Measurements from ENCODE around the gene EPN2.

DNA sequence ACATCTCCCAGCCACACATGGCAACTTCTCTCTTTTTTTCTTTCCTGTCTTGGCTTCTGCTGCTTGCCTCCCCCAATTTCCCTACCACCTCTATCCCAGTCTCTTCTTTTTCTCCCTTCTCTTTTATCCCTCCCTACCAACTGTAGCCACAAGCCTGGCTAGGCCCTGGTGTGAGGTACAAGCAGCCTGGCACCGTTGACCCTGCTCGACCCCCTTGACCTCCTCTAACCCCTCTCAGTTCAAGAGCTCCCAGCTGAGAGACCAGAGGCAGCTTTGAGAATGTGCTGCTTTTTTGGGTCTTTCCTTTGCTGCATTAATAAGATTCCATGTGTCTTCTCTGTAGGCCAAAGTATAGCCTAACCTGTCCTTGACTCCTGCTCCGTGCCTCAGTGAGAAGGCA, 93.1 kb downstream of the EPN2 start:
- TF ChIP-seq, protein P1, sequence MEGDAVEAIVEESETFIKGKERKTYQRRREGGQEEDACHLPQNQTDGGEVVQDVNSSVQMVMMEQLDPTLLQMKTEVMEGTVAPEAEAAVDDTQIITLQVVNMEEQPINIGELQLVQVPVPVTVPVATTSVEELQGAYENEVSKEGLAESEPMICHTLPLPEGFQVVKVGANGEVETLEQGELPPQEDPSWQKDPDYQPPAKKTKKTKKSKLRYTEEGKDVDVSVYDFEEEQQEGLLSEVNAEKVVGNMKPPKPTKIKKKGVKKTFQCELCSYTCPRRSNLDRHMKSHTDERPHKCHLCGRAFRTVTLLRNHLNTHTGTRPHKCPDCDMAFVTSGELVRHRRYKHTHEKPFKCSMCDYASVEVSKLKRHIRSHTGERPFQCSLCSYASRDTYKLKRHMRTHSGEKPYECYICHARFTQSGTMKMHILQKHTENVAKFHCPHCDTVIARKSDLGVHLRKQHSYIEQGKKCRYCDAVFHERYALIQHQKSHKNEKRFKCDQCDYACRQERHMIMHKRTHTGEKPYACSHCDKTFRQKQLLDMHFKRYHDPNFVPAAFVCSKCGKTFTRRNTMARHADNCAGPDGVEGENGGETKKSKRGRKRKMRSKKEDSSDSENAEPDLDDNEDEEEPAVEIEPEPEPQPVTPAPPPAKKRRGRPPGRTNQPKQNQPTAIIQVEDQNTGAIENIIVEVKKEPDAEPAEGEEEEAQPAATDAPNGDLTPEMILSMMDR (IDR thresholded peaks at IDR 0.05 in 4 of 5, conservative IDR thresholded peaks at IDR 0.05 in 1 of 5) = no peak
- TF ChIP-seq POLR2A (IDR thresholded peaks at IDR 0.05) = no peak
